GM21717 (cell line): Measurements from ENCODE around the gene TNFRSF19.
"Not testable (repeated sequence)": the region's sequence is repeated elsewhere in the genome, so short reads cannot be mapped to it uniquely, and the experiment has no call there.

Source experiments
- ATAC-seq: cut with Tn5 transposase; IDR thresholded peaks from one replicate; pipeline ENCODE4 v1.9.1; 2021; ENCODE audit warnings: mild to moderate bottlenecking, moderate library complexity; ENCODE audit not compliant: unreplicated experiment

TNFRSF19 gene

DNA sequence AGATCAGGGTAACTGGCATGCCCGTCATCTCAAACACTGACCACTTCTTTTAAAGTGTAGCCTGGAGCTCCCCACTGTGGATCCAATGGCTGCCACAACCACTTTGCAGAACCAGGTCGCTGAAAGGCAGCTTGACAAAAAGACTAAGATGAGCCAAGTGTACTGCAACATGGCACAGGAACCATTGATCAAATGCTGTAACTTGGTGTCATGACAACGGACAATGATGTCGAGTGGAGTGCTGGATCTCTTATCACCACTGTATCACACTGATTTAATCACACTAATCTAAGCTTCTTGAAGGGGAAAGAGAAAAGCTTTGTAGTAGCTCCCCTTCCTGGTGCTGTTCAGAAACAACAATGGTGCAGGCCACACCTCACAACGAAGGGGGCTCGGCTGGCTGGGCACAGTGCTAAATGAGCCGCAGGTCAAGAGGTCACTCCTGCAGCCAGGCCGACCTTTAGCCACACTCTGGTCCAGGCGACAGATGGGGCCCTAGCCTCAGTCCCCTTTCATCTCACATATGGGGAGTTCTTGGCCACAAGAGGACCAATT lies 2.2 kb upstream of the TNFRSF19 start:
- no peak for ATAC-seq

DNA sequence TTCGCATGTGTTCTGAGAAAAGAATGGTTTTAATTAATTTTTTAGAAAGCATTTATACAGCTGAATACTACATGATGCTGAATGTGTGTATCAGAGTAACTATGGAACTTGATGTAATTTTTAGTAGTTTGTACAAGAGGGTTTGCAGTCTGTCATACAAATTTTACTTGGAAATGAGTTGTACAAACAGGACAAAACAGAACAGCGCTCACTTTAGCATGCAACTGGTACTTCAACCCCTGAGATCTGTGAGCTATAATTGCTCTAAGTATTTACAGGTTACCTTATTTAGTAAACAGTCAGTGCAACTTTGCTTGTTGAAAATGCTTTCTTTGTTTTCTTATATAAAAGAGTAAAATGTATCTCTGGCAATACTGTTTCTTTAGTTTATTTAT lies 706 bp downstream of the TNFRSF19 start:
- ATAC-seq: no peak

DNA sequence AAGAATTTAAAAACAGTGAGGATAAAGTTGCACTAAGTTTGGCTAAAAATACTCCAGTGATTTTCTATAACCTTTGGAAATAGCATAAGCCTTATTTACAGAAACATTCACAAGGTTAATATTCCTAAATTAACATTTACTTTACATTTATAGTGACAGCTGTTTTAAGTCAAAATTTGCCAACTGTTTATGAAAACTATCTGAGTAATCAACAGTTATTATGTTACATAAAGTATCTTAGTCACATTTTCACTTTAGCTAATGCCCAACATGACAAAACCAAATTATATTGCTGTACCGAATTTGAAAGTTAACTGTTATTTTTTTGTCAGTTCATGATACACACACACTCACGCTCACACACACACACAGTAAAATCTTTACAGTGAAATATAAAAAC lies 1.2 kb downstream of the TNFRSF19 start:
- ATAC-seq: no peak

DNA sequence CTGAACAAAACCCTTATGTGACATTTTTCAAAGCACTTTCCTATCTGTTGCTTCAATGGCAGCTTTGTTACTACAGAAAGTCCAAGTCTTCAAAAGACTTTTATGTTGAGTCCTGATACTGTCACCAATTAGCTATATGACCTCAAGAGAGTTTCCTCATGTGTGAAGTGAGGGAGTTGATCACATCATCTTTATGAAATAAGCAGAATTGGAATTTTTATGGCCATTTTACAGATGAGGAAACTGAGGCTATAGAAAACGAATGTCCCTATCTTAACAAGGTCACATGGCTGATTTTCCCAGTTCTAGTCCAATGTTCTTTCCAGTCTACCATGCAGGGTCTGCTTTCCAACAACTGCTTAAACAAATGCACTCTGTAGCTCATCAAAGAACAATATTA lies 2.6 kb downstream of the TNFRSF19 start:
- ATAC-seq: no peak

DNA sequence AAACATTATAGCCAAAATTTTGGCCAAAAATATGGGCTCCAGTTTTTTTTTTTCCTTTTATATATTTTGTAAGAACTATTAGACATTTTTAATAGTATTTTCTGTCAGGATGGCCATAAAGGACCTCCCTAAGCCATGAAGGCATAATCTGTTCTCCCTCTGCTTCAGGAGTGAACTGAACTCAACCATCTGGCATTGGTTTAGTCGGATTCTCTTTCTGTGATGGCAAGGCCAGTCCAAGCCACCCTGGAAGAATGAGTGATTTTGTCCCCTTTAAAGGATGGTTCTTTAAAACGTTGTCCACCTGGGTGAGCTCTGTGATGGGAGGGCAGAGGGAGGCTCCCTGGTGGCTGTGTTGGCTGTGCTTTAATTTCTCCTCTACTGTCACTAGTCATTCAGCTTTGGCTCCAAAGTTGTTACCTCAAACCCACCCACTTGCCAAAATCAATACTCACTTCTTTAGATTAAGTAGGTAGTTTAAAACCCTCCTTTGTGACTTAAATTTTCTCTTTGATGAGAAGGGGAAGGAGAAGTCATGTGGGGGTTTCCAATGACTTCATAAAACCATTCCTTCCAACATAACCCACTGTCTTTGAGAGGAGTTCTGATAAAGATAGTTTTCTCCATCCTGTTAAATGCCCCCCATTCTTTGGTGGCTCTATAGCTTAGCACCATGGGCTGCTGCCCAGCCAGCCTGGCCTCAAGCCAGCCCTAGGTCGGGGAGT lies 4.4 kb downstream of the TNFRSF19 start:
- ATAC-seq: no peak

DNA sequence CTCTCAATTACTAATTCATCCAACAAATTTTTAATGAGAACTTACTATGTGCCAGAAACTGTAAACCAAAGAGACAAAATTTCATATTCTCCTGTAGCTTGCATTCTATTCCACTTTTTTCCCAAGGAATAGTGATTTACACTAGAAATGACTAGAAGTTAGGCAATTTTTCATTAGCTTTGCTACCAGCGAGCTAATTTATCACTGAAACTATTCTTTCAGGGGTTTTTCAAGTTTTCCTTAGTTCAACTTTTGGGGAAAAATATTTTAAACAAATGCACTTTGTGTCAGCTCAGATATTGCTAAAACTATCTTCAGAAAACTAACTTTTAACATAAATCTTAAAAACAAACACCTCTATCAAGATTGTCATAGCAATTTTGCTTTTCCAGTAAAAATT lies 5.4 kb downstream of the TNFRSF19 start:
- no peak for ATAC-seq

DNA sequence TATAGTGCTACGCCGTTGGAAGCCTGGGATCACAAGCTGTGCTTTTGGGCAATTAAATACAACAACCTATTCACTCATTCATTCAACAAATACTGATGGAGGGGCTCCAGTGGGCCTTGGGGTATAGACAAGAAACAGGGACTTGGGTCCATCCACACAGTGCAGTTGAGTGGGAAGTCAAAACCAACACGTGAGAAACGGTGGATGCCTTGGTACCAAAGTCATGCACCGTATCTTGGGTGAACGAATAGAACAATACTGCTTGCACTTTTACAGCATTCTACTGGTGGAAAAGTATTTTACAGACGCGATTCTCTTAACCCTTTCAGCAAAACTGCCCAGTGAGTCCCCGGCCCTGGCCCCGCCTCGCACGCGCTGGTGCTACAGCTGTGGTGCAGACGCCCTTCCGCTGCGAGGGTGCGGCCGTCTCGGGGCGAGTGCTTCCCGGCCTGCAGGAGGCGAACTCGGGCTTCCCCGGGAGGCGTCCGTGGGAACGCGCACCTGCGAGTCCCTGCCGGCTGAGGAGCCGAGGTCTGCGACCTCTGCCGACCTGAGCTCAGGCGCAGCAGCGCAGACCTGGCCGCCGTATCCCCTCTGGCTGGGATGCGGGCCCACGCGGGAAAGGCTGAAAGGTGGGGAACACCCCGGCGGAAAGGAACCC lies 8.3 kb downstream of the TNFRSF19 start:
- ATAC-seq: peak; percentile 68

DNA sequence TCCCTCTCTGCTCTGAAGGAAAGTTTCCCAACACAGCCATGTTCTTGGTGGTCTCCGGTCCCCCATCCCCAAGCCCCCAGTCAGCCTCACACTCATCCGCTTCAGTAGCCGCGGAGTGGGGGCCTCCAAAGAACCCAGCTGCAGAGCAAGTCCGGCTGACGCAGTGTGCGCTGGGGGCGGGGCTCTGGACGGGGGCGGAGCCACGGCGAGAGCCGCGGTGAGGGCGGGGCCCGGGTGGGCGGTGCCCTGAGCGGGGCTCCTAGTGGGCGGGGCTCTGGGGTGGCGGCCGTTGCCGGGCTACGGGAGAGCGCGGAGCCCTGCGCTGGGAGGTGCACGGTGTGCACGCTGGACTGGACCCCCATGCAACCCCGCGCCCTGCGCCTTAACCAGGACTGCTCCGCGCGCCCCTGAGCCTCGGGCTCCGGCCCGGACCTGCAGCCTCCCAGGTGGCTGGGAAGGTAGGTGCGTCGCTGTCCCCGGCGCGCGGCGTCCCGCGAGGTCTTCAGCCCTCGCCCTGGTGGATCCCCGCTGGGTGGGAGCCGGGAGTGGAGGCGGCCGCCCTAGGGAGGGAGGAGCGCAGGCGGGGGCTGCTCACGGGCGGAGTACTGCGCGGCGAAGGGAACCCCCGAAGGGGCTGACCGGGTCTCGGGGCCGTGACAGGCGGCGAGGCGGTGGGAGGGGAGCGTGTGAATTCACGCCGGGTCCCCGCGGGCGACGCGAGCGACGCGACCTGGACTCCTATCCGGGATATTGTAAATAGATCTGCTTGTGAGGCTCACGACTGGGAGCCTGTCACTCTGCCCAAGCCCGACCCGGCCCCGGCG lies 9.1 kb downstream of the TNFRSF19 start:
- peak; percentile 80 for ATAC-seq

DNA sequence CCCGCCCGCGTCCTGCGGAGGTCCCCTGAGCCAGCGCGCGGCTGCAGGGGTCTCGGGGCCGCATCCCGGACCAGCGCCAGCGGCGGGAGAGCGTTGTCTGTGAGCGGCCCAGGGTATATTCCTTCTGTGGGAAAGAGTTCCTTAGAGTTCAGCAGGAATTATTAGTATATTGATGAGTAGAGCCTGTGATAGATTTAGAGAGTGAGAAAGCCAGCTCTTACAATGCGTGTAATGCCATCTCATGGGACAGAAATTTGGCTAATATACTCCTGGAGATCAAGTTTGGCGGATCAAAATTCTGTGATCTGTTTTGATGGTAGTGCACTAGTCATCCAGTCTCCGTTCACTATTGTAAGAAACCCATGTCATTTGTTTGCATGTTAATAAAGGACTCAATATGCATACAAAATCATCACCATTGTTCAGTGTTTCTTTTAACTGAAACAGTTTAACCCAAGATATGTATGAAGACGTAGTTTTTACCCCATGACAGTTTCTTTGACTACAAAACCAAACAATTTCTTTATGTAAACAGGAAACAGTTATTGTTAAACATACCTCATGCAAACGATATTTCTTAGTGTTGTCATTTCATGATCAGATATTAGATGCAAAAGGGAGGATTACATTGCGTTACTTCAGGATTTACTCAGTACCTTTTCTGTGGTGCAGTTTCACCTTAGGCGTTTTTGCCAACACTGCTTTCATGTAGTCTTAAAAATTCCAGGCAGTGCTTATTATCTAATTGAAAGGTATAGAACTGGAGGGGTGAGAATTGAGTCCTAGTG lies 9.9 kb downstream of the TNFRSF19 start:
- ATAC-seq: no peak

DNA sequence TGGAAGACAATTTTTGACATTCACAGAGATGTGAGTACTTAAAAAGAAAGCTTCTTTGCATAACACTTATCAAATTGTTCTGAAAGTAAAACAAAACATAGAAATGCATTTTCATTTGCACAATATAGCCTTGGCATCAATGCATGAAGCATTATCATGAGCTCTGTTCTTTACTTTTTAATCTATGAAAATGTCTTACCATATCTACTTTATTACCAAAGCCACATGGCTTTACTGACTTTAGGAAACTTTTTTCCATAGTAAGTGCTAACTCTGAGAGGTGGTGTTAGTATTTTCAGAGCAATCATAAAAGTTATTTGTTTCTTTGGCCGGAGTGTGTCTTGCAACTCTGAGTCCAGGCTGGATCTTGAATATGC lies 10.5 kb downstream of the TNFRSF19 start:
- ATAC-seq: no peak

DNA sequence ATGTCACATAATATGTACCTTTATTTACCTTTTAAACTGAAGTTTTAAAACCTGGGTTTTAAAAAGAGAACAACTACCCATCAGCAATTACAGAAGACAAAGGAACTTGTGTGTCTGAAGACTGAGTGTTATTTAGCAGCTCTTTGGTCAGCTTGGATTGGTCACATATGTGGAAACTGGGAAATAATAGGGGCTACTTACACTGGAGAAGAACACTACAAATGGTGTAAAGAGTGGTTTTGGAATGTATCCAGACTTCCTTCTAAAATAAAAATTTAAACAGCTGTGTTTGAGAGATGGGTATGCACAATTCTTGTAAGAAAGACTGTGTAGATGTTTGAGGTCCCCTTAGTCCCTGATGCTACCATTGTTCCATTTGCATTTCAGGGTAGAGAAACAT lies 13.3 kb downstream of the TNFRSF19 start:
- no peak for ATAC-seq

DNA sequence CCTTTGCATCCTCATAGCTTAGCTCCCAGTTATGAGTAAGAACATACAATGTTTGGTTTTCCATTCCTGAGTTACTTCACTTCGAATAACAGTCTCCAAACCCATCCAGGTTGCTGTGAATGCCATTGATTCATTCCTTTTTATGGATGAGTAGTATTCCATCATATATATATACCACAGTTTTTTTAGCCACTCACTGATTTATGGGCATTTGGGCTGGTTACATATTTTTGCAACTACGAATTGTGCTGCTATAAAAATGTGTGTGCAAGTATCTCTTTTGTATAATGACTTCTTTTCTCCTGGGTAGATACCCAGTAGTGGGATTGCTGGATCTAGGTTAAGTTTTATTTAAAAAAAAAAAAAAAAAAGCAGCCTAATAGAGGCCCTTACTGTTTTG lies 14.1 kb downstream of the TNFRSF19 start:
- no peak for ATAC-seq

DNA sequence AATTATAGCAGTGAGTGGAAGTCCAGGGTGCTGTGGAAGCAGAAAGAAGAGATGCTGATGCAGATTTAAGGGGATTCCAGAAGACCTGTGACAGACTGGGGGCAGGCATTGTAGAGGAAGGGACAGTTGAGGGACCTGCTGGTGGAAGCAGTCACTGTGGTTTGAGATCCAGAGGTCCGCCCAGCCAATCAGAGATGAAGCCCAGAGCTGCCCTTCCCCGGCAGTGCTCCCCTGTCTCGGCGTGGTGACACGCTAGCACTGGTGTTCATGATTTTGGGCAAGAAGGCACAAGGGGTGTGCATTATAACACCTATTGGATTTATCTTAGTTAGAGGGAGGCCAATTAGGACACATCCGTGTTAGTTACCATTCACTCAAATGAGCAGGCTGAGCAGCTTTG lies 16.1 kb downstream of the TNFRSF19 start:
- no peak for ATAC-seq

DNA sequence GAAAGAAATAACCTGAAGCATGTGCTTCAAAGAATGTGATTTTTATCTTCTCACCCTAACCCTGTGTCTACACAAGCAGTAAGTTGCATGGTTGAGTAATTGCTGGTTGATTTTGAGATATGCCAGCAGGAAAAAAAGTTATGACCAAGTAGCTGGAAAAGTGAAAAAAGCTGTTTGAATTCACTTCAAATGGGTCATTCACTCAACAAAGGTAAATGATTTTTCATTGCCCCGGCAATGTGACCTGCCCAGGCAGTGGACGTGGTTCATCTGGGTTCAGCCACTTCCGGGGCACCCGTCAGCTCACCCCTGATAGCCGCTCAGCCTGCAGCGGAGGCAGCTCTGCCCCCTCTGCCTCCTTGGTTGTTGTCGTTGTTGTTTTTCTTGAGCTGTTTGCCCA lies 18.5 kb downstream of the TNFRSF19 start:
- no peak for ATAC-seq

DNA sequence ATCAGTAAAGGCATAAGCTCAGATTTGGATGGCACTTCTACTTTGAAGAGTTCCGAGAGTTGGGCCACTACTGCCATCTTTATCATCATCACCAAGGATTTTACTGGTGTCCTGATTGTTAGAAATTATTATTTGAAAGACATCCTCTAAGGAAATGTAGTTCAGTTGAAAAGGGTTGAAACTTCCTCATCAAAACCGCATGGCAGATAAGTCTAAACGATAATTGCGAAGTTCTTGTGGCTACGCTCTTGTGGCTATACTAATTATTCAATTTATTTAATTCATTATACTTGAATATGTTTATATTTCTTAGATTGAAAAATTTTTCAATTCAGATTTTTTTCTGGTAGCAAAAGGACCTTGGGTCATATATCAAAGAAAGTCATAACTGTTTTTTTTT lies 22.4 kb downstream of the TNFRSF19 start:
- no peak for ATAC-seq

DNA sequence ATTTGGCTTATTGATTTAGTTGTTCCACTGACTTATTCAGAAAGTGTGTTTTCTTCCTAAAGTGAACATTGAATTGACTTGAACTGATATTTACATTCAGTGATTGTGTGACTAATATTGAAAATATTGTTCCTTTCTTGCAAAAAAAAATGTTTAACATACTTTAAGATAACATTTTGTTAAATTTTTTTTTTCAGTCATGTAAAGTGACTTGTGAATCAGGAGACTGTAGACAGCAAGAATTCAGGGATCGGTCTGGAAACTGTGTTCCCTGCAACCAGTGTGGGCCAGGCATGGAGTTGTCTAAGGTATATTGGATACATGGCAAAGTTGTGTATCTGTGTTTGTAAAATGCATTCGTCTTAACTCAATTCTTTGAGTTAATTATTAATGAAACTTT lies 22.9 kb downstream of the TNFRSF19 start:
- no peak for ATAC-seq

DNA sequence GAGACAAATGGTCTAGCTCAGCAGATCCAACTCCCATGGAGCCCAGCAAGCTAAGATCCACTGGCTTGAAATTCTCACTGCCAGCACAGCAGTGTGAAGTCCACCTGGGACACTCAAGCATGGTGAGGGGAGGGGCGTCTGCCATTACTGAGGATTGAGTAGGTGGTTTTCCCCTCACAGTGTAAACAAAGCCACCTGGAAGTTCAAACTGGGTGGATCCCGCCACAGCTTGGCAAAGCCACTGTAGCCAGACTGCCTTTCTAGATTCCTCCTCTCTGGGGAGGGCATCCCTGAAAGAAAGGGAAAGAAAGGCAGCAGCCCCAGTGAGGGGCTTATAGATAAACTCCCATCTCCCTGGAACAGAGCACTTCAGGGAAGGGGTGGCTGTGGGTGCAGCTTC lies 24.1 kb downstream of the TNFRSF19 start:
- ATAC-seq: not testable (repeated sequence)

DNA sequence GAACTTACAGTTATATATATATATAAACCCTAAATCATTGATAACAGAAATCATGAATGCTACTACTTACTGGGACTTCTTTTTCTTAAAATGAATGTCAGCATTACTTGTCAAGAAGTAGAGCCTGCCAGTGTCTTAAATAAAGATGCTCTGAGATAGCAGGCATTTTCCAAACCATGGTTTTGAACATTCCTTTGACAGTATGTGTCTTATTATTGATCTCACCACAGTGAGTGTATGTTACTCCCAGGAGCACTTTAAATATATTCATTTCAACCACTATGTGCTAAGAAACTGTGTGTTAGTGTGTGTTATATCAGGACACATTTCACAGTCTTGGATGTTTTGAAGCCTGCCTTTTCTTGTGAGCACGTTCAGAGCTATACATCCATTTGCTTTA lies 28.2 kb downstream of the TNFRSF19 start:
- ATAC-seq: no peak

DNA sequence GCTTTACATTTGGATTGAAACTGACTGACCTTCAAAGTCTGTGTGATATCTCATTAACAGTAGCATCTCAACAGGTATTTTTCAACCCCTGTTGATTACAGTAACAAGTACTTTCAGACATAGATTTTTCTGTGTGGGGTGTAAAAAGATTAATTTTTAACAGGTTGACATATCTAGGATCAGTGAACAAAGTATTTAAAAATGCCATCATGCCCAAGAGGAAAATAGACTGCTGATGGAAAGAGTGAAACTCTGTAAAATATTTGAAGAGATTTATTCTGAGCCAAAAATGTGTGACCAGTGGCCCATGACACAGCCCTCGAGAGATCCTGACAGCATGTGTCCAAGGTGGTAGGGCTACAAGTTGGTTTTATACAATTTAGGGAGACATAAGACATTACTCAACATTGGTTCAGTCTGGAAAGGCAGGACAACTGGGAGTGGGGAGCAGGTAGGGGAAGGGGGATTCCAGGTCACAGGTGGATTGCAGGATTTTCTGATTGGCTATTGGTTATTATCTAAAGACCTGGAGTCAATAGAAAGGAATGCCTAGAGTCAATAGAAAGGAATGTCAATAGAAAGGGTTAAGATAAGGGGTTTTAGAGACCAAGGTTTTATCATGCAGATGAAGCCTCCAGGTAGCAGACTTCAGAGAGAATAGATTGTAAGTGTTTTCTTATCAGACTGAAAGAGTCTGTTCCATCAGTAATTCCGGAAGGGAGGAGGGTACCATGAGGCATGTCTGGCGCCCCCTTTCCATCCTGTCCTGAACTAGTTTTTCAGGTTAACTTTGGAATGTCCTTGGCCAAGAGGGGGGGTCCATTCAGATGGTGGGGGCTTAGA lies 29.1 kb downstream of the TNFRSF19 start:
- ATAC-seq: no peak

DNA sequence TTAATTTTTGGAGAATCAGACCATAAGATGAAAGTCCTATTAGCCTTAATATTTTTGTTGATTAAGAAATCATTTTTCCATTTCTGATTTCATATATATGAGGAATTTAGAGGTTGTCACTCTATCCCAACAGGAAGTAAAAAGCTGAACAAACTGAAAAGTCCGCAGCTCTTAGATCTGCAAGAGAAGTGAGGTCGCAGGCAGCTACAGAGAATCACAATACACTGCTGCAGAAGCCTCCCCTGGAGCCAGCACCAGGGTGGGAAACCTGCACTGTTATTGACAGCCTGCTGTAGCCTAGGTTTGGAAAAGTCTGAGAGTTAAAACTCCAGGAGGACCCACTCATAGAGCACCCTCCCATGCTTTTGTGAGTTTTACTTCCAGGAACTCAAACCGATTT lies 29.9 kb downstream of the TNFRSF19 start:
- no peak for ATAC-seq
